Measurements from ENCODE around the gene SETBP1.

The SETBP1 gene

DNA sequence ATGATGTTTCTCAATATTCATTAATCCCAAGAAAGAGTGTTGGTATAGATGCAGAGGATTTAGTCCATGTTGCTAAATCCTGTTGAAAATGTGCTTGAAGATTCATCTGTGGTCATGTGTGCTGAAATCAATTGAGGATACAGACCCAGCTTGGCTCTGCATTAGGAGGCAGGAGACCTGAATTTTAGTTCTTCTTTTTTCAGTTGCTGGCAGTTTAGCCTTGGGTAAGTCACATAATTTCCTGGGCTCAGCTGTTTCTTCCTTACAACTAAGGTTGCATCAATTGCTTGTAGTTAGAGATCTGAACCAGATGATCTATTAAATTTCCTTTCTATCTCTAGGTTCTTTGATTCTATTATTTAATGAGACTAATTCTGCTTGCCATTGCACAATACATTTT is 54.4 kb downstream of the SETBP1 start:
- Histone ChIP-seq H3K4me3 (ENCODE audit: low read depth, low read length) (no peak overlapping the region), H3K27ac (ENCODE audit: extremely low read depth, low read depth, low read length) (no peak overlapping the region), H3K4me1 (ENCODE audit: control insufficient read depth, insufficient read depth, low read length) (peaks cover 13% of the 10 kb centered on the region), H3K36me3 (ENCODE audit: control insufficient read depth in 2 of 2, insufficient read depth in 1 of 2, low read length in 2 of 2) (no peaks in the 10 kb centered on the region), H3K9me3 (ENCODE audit: control insufficient read depth, insufficient read depth, low read depth, low read length) (no peaks in the 10 kb centered on the region)
- POLR2A ChIA-PET = no interaction called here
- TF ChIP-seq ZNF10 (tag by site-specific recombination; IDR thresholded peaks at IDR 0.05) (no peak), ZNF664 (tag by site-specific recombination; IDR thresholded peaks at IDR 0.05) (no peak), SP7 (tag by site-specific recombination; IDR thresholded peaks at IDR 0.05) (no peak), ZNF561 (tag by site-specific recombination; IDR thresholded peaks at IDR 0.05; ENCODE audit: borderline replicate concordance) (no peak), ZNF654 (tag by site-specific recombination; IDR thresholded peaks at IDR 0.05; ENCODE audit: low read depth) (no peak), ZNF776 (tag by site-specific recombination; IDR thresholded peaks at IDR 0.05; ENCODE audit: borderline replicate concordance) (no peak), SP2 (tag by site-specific recombination; IDR thresholded peaks at IDR 0.05) (no peak), ZNF658 (tag by site-specific recombination; IDR thresholded peaks at IDR 0.05) (no peak), ZNF138 (tag by site-specific recombination; IDR thresholded peaks at IDR 0.05; ENCODE audit: borderline replicate concordance) (no peak)
- TF ChIP-seq, protein P1, sequence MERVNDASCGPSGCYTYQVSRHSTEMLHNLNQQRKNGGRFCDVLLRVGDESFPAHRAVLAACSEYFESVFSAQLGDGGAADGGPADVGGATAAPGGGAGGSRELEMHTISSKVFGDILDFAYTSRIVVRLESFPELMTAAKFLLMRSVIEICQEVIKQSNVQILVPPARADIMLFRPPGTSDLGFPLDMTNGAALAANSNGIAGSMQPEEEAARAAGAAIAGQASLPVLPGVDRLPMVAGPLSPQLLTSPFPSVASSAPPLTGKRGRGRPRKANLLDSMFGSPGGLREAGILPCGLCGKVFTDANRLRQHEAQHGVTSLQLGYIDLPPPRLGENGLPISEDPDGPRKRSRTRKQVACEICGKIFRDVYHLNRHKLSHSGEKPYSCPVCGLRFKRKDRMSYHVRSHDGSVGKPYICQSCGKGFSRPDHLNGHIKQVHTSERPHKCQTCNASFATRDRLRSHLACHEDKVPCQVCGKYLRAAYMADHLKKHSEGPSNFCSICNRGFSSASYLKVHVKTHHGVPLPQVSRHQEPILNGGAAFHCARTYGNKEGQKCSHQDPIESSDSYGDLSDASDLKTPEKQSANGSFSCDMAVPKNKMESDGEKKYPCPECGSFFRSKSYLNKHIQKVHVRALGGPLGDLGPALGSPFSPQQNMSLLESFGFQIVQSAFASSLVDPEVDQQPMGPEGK (tag by site-specific recombination; IDR thresholded peaks at IDR 0.05) = no peak
- CTCF ChIA-PET = no interaction called here

- ChIA-PET CTCF (no interaction called here), POLR2A (no interaction called here)
Observed at GRCh38 chr18:44736664-44737380, 56.1 kb downstream of the SETBP1 start.

GRCh38 chr18:44737623-44738022 is 56.9 kb downstream of the SETBP1 start:
- no peak overlapping the region for H3K4me3 ChIP-seq (ENCODE audit: low read depth, low read length)
- ChIA-PET POLR2A (no interaction called here), CTCF (no interaction called here)
- peaks cover 7% of the 10 kb centered on the region for H3K4me1 ChIP-seq (ENCODE audit: control insufficient read depth, insufficient read depth, low read length)
- H3K9me3 ChIP-seq (ENCODE audit: control insufficient read depth, insufficient read depth, low read depth, low read length) = no peaks in the 10 kb centered on the region
- no peak overlapping the region for H3K27ac ChIP-seq (ENCODE audit: extremely low read depth, low read depth, low read length)
- no peaks in the 10 kb centered on the region for H3K36me3 ChIP-seq (ENCODE audit: control insufficient read depth in 2 of 2, insufficient read depth in 1 of 2, low read length in 2 of 2)
- TF ChIP-seq HOXD13 (CRISPR knock-in tag; IDR thresholded peaks at IDR 0.05; ENCODE audit: borderline replicate concordance) = no peak
- TF ChIP-seq ZNF48 (tag by site-specific recombination; IDR thresholded peaks at IDR 0.05) = no peak
- TF ChIP-seq GLIS1 (tag by site-specific recombination; IDR thresholded peaks at IDR 0.05) = no peak
- no peak for TF ChIP-seq ZNF843 (tag by site-specific recombination; IDR thresholded peaks at IDR 0.05)
- TF ChIP-seq, protein P2, sequence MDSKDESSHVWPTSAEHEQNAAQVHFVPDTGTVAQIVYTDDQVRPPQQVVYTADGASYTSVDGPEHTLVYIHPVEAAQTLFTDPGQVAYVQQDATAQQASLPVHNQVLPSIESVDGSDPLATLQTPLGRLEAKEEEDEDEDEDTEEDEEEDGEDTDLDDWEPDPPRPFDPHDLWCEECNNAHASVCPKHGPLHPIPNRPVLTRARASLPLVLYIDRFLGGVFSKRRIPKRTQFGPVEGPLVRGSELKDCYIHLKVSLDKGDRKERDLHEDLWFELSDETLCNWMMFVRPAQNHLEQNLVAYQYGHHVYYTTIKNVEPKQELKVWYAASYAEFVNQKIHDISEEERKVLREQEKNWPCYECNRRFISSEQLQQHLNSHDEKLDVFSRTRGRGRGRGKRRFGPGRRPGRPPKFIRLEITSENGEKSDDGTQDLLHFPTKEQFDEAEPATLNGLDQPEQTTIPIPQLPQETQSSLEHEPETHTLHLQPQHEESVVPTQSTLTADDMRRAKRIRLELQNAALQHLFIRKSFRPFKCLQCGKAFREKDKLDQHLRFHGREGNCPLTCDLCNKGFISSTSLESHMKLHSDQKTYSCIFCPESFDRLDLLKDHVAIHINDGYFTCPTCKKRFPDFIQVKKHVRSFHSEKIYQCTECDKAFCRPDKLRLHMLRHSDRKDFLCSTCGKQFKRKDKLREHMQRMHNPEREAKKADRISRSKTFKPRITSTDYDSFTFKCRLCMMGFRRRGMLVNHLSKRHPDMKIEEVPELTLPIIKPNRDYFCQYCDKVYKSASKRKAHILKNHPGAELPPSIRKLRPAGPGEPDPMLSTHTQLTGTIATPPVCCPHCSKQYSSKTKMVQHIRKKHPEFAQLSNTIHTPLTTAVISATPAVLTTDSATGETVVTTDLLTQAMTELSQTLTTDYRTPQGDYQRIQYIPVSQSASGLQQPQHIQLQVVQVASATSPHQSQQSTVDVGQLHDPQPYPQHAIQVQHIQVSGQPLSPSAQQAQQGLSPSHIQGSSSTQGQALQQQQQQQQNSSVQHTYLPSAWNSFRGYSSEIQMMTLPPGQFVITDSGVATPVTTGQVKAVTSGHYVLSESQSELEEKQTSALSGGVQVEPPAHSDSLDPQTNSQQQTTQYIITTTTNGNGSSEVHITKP (tag by site-specific recombination; IDR thresholded peaks at IDR 0.05) = no peak
- no peak for TF ChIP-seq ZNF571 (tag by site-specific recombination; IDR thresholded peaks at IDR 0.05)
- TF ChIP-seq ZNF23 (tag by site-specific recombination; IDR thresholded peaks at IDR 0.05; ENCODE audit: borderline replicate concordance) = no peak
- TF ChIP-seq YY2 (tag by site-specific recombination; IDR thresholded peaks at IDR 0.05) = no peak
- no peak for TF ChIP-seq ZBTB8A (tag by site-specific recombination; IDR thresholded peaks at IDR 0.05)
- TF ChIP-seq ZBTB48 (tag by site-specific recombination; IDR thresholded peaks at IDR 0.05) = no peak
- no peak for TF ChIP-seq ZNF302 (tag by site-specific recombination; IDR thresholded peaks at IDR 0.05; ENCODE audit: low read depth)
- TF ChIP-seq FEZF1 (tag by site-specific recombination; IDR thresholded peaks at IDR 0.05) = no peak
- TF ChIP-seq ZFHX2 (tag by site-specific recombination; conservative IDR thresholded peaks at IDR 0.05) = no peak
- TF ChIP-seq ZNF426 (tag by site-specific recombination; IDR thresholded peaks at IDR 0.05) = no peak
- no peak for TF ChIP-seq TRIM28 (IDR thresholded peaks at IDR 0.05; ENCODE audit: borderline replicate concordance, low read length)
- TF ChIP-seq, protein P1 (tag by site-specific recombination; IDR thresholded peaks at IDR 0.05) = no peak

More at GRCh38 chr18:44736664-44737380, 56.1 kb downstream of the SETBP1 start:
- Histone ChIP-seq H3K4me3 (ENCODE audit: low read depth, low read length) (no peak overlapping the region), H3K9me3 (ENCODE audit: control insufficient read depth, insufficient read depth, low read depth, low read length) (no peaks in the 10 kb centered on the region), H3K27ac (ENCODE audit: extremely low read depth, low read depth, low read length) (no peak overlapping the region; the same call in 1 of the 2 replicates), H3K4me1 (ENCODE audit: control insufficient read depth, insufficient read depth, low read length) (peaks cover 8% of the 10 kb centered on the region; the same call in 1 of the 2 replicates), H3K36me3 (ENCODE audit: control insufficient read depth in 2 of 2, insufficient read depth in 1 of 2, low read length in 2 of 2) (no peaks in the 10 kb centered on the region)
- TF ChIP-seq ZNF391 (tag by site-specific recombination; IDR thresholded peaks at IDR 0.05; ENCODE audit: borderline replicate concordance, low read depth) (no peak), ZNF423 (tag by site-specific recombination; IDR thresholded peaks at IDR 0.05) (no peak)
